GM19397 (cell line): ENCODE results near the gene GLOD5.

ENCODE experiments used
- ATAC-seq: cut with Tn5 transposase; IDR thresholded peaks from one replicate; pipeline ENCODE4 v1.9.1; 2021; ENCODE audit warnings: mild to moderate bottlenecking, moderate library complexity; ENCODE audit not compliant: unreplicated experiment

Gene GLOD5

DNA sequence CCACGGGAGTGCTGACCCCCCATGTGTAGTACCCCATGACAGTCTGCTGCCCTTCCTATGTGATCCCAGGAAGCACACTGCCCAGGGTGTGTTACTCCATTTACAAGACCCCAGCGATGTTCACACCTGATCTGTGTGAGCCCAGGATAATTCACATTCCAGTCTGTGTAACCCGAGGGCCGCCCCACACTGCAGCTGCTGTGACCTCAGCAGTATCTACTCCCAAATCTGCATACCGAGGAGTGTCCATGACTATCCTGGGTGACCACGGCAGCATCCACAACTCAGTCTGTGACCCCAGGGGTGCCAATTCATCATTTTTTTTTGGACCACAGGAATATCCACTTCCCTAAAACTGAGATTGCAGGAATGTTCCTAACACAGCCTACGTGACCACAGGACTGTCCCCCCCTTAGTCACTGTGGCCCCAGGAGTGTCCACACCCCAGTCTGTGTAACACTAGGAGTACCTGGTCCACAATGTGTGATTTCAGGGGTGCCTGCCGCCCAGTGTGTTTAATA is 7.8 kb upstream of the GLOD5 start:
- ATAC-seq, result no peak

DNA sequence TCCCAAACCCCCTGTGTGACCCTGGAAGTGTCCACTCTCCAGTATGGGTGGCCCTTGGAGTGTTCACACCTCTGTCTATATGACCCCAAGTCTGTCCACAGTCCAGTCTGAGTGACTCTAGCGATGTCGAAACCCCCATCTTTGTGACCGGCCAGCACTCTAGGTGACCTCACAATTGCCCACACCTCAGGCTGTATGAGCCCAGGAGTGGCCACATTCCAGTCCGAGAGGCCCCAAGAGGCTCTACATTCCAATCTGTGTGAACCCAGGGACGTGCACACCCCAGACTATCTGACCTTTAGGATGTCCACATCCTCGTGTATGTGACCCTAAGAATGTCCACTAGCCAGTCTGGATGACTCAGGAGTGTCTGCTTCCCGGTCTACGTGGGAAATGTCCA is 7.3 kb upstream of the GLOD5 start:
- ATAC-seq, result no peak

DNA sequence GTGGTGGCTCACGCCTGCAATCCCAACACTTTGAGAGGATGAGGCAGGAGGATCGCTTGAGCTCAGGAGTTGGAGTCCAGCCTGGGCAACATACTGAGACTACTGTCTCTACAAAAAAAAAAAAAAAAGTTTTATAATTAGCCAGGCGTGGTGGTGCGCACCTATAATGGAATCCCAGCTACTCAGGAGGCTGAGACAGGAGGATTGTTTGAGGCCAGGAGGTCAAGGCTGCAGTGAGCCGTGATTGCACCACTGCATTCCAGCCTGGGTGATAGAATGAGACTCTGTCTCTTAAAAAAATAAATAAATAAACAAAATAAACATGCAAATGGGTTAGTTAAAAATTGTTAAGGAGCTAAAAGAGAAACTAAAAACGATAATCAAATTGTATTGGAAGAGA is 7.7 kb downstream of the GLOD5 start:
- ATAC-seq, result no peak

DNA sequence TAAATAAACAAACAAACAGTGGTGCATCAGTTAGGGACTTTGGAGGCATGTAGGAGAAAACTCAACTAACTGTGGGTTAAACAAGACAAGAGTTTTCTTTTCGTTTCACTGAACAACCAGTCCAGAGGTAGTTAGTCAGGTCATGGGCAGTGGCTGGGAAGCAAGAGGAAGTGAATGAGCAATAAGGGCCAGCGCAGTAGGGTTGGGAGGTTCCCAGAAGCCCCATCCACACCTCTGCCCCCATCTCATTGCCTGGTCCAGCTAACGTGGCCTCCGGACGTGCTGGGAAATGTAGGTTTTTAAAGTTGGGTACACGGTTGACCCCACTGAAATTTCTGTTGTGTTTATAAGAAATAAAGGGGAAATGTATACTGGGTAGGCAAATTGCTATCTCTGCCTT is 8.7 kb downstream of the GLOD5 start:
- no peak for ATAC-seq

DNA sequence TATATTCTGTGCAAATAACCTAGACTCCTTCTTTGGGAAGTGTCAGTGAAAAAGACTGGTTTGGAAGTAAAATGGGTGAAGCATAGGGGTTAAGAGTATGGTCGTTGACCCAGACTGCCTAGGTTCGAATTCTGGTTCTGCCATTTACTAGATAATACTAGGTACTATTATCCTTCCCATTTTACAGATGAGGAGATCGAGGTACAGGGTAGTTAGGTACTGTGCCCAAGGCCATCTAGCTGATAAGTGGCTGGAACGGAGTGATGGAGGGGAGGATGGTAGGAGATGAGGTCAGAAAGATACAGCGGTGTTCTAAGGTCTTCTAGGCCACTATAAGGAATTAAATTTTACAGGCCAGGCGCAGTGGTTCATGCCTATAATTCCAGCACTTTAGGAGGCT is 11.1 kb downstream of the GLOD5 start:
- no peak for ATAC-seq

DNA sequence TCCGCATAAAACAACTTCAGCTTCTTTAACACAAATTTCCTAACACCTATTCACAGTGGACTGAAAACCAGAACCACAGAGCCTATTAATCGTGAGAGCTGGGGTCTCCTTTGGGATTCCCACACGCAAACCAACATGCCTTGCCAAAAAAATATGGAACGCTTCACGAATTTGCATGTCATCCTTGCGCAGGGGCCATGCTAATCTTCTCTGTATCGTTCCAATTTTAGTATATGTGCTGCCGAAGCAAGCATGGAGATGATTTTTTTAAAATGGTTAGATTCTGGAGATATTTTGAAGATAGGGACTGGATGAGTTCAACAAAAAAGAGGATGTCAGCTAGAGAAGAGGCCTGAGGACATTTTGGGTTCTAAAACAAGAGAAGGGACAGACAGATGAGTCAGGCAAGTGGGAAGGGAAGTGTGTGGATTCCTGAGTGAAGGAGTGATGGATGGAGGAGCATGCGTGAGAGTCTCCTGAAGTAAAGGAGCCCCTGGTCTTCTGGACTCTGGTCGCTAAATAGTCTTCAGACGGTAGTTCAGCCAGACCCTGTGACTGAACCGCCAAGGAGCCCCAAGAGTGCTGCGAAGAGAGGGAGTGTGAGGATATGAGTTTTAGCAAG is 15.4 kb downstream of the GLOD5 start:
- no peak for ATAC-seq

DNA sequence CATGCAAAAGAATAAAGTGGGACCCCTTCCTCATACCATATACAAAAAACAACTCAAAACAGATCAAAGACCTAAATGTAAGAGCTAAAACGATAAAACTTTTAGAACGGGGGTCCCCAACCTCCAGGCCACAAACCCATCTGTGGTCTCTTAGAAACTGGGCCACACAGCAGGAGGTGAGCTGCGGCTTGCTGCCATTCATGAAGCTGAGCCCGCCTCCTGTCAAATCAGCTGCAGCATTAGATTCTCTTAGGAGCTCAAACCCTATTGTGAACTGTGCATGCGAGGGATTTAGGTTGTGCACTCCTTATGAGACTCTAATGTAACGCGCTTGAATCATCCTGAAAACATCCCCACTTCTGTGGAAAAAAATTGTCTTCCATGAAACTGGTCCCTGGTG is 17.9 kb downstream of the GLOD5 start:
- ATAC-seq, result no peak

DNA sequence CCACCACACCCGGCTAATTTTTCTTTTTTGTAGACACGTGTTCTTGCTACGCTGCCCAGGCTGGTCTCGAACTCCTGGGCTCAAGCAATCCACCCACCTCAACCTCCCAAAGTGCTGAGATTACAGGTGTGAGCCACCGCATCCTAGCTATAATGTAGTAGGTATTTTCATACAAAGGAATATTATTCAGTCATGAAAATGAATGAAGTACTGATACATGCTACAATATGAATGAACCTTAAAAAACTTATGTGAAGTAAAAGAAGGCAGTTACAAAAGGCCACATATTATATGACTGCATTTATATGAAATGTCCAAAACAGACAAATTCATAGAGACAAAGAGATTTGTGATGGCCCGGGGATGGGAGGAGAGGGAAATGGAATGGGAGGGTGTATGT is 20.2 kb downstream of the GLOD5 start:
- ATAC-seq, result no peak

DNA sequence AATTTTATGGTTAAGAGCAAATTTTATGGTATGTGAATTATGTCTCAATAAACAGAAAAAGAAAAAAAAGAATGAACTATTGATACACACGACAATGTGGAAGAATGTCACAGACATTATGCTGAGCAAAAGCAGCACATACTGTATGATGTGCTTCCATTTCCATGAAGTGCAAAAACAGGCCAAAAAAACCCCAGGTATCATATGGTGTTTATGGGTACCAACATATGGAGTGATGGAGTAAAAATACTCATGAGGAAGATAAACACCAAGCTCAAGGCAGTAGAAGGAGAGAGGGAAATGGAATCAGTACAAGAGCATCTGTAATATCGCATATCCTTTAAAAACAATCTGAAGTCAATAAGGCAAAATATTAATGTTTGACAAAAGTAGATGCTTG is 20.7 kb downstream of the GLOD5 start:
- ATAC-seq, result no peak

DNA sequence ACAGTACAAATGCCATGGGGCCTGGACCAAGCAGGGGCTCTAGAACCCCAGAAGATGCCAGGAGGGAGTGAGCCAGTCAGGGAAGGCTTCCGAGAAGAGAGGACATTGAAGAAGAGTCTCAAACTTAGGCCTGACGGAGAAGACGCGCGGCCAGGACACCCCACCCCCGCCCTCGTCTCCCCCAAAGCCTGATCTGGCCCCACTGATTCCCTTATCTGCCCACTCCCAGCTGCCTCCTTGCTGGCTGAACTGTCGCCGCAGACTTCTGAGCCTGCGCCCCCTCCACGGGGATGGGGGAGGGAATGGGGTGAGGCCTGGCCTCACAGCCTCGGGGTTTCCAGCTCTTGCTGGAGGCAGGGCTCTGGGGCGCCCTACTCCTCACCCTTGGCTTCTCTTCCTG is 21.2 kb downstream of the GLOD5 start:
- ATAC-seq, result no peak

DNA sequence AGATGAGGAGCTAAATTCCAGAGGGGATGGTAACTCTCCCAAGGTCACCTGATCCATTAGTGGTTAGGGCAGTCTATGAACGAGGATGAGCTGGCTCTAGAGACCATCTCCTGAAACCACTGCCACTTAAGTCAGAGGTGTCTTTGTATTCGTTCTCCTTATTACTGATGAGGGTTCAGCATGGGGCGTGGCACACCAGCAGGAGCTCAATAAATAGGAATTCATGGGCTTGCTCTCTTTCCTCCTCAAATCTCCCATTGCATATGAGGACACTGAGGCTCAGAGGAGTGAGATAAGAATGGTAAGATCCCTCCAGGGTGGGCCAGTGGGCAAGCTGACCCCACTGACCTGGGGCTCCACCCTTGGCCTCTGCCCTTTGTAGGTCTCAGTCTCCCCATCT is 23.2 kb downstream of the GLOD5 start:
- no peak for ATAC-seq

DNA sequence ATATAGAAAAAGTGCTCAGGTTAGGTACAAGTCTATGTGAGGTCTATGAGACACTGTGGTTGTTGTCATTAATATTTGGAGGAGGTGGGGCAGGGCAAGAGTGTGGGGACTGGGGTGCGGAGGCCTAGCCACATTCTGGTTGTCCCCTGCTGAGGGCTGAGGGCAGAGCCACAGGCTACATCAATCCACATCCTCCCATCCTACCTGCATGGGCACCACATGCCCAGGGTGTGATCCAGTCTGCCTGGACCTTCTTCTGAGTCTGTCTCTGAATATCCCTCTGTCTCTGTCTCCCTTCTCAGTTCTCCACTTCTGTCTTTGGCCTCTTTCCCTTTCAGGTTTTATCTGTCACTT is 23.6 kb downstream of the GLOD5 start:
- ATAC-seq, result no peak

DNA sequence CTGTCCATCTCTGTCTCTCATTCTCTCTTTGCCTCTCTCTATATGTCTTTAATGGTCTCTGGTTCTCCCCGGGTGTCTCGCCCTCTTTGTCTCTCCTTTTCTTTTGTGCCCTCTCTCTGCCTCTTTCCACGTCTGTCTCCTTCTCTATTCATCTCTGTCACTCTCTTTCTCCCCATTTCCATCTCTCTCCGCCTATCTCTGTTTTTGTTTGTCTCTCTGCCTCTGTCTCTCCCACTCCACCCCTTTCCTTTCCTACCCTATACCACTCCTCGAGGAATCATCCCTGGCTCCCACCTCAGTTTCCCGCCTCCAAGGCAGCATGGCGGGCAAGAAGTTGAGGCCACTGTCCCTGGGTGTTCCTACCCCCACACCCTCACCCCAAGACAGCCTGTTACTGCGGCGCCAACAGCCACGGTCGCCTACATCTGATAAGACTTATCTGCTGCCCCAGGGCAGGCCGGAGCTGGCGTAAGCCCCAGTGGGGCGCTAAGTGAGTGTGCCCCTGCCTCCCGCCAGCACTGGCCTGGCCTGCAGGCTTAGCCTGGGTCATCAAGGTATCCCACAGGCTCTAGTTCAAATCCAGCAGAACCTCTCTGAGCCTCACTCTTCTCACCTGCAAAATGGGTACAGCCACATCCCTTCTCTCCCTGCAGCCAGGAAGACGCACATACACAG is 24.1 kb downstream of the GLOD5 start:
- ATAC-seq, result no peak

DNA sequence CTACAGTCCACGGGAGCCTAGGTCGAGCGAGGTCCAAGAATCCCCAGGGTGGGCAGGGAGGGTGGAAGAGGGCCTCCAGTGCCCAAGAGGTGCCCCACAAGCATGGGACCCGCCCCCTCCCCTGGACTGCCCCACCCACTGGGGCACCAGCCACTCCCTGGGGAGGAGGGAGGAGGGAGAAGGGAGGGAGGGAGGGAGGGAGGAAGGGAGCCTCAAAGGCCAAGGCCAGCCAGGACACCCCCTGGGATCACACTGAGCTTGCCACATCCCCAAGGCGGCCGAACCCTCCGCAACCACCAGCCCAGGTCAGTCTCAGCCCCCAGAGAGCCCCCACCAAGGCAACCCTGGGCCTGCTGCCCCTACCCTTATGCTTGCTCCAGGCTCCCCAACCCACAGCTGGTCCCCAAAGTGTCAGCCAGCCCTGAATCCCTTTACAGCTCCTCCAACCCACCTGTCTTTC is 24.8 kb downstream of the GLOD5 start, which contains the start of gene GATA1:
Gene GATA1, plus strand, starts transcription at position 250 of the 460 bp plus-strand sequence. CDS start 4,520 bp downstream, outside the sequence.
- no peak for ATAC-seq

DNA sequence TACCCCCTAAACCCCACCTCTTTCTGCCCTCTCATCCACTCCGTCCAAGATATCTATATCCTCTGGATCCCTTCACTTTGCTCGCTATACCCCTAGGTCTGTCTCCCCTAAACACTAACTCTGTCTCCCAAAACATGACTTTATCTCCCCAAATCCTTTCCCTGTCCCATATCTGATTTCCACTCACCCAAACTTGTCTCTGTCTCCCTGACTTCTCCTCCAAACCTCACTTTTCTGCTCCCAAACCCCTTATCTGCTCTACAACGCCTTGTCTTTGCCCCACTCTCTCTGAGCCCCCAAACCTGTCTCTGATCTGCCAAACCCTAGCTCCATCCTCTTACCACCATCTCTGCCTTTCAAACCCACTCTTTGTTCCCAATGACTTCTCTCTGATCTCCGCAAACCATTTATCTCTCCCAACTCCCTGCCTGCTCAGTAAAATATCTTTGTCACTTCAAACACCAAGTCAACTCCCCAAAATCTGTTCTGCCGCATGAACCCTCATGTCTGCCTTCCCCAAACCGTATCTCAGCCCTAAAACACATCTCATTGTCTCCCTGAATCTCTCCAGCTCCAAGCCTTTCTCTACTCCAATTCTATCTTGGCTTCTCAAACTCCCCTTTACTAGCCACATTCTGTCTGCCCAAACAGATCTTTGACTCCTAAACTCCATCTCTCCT is 25.4 kb downstream of the GLOD5 start:
- no peak for ATAC-seq

DNA sequence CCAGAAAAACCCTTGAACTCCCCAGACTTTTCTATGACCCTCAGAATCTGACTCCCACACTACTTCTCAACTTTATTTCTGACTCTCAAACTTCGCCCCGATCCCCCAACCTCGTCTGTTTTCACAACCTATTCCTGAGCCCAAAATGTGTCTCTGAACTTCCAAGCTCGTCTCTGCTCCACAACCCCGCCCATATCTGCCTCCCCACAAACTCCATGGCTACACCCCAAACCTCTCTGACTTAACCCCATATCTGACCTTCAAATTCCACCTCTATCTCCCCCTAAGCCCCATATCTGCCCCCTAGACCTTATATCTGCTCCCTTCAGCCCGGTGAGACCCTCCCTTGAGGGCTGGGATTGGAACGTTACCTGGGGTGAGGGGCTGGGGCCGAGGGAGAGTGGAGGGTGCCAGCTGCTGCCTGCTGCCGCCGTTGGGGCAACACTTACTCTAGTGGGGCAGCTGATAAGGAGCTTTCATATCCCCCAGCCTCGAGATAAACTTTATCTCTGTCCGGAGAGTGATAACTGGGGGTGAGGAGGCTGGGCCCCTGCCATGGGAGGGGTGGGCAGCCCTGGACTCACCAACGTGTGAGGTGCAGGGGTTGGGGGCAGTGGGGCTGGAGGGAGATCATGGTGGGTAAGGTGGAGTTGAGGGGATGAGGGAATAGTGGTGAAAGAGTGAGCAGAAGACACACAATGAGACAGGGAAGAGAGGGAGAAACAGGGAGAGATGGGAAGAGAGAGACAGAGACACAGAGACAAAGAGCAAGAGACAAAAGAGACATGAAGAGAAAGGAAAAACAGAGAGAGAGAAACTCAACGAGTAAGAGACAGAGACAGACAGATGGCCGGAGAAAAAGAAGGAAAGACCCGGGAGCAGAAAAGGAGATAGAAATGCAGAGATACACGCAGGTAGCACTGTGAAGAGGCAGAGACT is 26.2 kb downstream of the GLOD5 start:
- no peak for ATAC-seq

DNA sequence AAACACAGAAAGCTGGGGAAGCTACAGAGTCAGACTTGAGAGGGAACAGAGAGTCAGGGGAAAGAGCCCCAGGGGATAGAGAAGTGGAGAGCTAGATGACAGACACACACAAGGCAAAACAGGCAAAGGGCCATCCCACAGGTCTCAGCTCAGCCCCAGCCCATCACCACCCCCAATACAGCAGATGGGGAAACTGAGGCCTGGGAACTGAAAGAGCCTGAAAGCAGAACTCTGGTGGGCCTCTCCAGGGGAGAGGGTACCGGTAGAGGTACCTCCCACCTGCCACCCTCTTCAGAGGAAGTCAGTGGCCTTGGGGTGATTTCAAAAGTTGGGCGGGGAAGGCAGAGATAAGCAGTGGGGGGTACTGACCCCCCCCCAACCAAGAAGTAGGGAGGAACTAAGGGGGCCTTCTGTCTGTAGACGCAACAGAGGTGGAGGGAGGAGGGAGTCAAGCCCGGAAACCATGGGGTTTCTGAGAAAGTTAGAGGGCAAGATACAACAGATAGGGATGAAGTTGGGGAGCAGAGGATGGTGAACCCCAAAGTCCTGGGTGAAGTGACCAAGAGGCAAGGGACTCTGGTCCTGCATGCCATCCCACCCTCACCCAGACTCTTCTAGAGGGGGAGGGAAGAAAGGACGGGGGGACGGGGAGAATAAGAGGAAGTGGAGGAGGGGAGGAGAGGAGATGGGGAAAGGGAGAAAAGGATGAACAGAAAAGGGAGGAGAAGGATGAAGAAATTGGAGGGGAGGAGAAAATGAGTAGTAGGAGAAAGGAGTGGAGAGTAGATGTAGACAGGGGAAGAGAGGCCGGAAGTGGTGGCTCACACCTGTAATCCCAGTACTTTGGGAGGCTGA is 28.0 kb downstream of the GLOD5 start:
- no peak for ATAC-seq

DNA sequence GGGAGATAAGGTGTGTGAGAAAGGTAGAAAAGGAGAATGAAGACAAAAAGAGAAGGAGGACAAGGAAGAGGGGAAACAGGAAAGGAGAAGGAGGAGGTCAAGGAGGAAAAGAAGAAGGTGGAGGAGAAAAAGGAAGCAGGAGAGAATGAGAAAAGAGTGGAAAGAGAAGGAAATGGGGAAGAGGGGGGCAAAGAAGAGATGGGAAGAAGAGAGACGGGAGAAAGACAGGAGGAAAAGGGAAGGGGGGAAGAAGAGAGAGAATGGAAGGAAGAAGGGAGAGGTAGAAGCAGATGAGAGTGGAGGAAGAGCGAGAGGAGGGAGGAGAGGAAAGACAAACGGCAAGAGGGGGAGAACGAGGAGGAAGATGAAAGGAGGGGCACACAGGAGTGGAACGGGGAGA is 28.9 kb downstream of the GLOD5 start:
- ATAC-seq, result no peak

DNA sequence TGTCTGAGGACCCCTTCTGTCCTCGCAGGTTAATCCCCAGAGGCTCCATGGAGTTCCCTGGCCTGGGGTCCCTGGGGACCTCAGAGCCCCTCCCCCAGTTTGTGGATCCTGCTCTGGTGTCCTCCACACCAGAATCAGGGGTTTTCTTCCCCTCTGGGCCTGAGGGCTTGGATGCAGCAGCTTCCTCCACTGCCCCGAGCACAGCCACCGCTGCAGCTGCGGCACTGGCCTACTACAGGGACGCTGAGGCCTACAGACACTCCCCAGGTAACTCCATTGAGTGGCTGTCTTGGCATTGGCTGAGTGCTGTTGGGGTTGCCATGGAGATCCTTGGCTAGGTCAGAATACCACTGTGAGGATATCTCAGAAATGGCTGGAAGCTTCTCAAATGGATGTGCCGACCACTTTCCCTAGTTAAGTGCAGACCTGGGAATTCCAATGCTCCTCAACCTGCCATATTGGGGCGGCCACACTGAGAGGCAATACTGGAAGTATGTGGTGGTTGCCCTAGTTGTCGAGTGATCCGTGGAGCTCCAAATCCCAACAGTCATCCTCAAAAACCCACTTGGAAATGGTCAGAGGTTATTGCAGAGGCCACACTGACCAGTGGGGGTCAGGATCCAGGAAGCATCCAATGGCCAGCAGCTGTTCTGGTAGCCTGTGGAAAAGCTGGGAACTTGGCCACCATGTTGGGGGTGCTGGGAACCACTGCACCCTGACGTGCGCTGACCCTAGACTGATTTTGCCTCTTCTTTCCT is 29.7 kb downstream of the GLOD5 start:
- ATAC-seq, result no peak
